Activated T-cell treated with anti-CD3 and anti-CD28 coated beads, Interleukin-2, amount 50 U/mL, for 48 hours (primary cell): ENCODE measurements around the gene PCDH9.
"Not testable (repeated sequence)": the region's sequence is repeated elsewhere in the genome, so short reads cannot be mapped to it uniquely, and the experiment has no call there.

Experiments
- DNase-seq, 2 experiments: peaks; one replicate each; pipeline ENCODE4 v3.0.0-alpha.2; 2020

The PCDH9 gene

GRCh38 chr13:66623129-66623820 is 606.9 kb downstream of the PCDH9 start:
- DNase-seq, result no peak

DNA sequence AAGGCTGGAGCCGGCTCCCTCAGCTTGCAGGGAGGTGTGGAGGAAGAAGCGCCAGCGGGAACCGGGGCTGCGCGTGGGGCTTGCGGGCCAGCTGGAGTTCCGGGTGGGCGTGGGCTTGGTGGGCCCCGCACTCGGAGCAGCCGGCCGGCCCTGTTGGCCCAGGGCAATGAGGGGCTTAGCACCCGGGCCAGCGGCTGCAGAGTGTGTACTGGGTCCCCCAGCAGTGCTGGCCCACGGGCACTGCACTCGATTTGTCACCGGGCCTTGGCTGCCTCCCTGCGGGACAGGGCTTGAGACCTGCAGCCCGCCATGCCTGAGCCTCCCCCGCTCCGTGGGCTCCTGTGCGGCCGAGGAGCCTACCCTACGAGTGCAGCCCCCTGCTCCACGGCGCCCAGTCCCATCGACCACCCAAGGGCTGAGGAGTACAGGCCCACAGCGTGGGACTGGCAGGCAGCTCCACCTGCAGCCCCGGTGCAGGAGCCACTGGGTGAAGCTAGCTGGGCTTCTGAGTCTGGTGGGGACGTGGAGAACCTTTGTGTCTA is 608.2 kb downstream of the PCDH9 start:
- DNase-seq, result not testable (repeated sequence)

DNA sequence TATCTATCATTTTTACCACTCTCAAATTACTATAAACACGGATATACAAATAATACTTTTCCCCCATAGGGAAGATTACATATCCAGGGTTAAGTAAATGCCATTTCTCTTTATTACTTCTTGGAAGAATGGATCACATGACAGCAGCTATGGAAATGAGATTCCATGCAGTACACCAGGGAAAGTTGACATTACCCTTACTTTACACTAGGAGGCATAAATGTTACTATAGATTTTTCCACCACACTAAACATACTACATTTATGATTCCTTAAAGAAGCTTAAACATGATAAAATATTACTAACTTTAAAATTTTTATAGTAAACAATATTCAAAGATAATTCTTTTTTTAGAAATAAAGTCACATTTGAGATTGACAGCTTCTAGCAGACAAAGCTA is 611.4 kb downstream of the PCDH9 start:
- DNase-seq, result no peak

- no peak for DNase-seq
These were observed 612.4 kb downstream of the PCDH9 start for GRCh38 chr13:66617786-66618185.

- no peak for DNase-seq
These were observed 617.2 kb downstream of the PCDH9 start for GRCh38 chr13:66612983-66613382.

GRCh38 chr13:66586489-66586888 is 643.6 kb downstream of the PCDH9 start:
- no peak for DNase-seq

GRCh38 chr13:66585669-66586203 is 644.4 kb downstream of the PCDH9 start:
- DNase-seq, result no peak

- no peak for DNase-seq
These were observed 648.5 kb downstream of the PCDH9 start for GRCh38 chr13:66581675-66582074.

DNA sequence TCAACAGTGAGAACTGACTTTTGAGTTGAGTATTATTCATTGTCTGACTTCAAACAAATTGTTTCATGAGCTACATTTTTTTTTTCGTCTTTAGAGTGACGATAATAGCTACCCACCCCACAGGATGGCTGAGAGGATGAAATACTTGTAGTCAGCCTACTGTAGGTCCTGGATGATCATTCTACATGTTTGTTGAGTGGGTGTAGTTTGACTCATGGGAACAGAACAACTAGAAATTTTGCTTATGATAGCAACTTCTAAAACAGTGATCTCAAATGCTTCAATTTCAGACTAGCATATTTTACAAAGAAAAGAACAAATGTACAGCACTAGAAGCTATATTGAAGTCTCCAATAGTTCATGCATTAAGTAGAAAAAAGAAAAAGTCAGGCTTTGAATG is 651.8 kb downstream of the PCDH9 start:
- no peak for DNase-seq

DNA sequence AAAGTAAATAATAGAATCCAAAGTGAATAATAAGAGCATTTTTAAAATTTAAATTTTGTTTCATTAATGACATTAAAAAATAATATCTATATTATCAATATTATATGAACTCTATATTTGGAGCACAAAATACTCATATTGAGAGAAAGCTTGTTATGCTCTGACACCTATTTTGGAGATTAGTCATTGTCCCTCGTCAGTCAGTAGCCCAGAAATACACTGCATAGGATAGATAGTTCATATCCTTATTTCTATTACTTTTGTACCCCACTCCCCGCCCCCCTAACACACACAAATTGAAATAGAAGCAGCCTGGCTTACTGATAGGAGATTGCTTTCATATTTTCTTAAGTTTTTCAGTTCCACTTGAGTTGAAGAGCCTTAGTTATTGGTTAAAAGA is 652.8 kb downstream of the PCDH9 start:
- DNase-seq, result no peak

DNA sequence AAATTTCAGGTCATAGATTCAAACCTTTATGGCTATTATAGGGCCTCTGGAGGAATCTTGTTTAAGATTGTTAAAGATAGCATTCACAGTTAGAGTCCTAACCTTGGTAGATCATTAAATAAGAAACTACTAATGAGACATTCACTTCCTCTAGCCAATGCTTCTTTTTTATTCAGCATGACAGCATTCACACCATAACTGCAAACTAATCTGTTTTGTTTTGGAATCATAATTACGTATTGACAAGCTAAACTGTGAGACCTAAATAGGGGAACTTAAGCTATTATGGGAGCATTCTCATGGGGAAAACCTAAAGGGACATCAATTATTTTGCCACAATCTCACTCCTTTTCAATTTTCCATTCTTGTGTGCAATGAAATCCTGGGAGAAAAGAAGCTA is 653.8 kb downstream of the PCDH9 start:
- DNase-seq, result no peak

GRCh38 chr13:66574606-66575005 is 655.5 kb downstream of the PCDH9 start:
- DNase-seq, result no peak

DNA sequence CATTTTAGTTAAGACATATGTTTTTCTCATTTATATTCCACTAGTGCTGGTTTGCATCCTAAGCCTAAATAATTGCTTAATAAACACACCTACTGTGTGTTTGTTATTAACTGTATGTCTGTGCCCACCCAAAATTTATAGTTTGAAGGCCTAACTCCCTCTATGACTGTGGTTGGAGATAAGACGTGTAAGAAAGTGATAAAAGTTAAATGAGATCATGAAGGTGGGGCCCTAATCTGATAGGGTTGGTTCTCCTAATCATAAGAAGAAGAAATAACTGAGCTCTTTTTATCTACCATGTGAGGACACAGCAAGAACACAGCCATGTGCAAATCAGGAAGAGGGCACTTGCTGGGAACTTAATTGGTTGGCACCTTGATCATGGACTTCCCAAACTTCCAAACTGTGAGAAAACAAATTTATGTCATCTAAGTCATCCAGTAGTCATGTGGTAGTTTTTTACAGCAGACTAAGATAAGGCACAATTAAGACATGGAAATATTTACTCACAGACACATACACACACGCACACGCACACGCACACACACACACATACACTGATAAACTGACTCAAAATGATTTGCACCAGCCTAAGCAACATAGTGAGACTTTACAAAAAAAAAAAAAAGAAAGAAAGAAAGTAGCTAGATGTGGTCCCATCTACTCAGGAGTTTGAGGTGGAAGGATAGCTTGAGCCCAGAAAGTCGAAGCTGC is 662.1 kb downstream of the PCDH9 start:
- DNase-seq, result no peak

DNA sequence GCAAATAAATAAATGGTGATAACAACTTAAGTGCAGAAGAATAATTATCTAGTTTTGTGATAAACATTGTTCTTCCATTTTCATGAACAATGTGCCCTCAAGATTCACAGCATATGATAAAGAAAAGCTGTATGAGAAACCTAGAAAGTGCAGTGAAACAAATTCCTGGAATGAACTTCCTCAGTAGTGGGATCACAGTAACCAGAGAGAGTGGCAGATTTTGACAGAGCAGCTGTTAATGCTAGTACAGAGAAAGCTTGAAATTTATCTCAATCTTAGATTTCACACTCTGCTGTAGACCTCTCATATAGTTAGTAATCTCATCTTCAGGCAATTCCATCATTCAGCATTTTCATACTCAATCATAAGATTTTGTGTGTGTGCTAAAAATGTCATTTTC is 664.9 kb downstream of the PCDH9 start:
- no peak for DNase-seq

DNA sequence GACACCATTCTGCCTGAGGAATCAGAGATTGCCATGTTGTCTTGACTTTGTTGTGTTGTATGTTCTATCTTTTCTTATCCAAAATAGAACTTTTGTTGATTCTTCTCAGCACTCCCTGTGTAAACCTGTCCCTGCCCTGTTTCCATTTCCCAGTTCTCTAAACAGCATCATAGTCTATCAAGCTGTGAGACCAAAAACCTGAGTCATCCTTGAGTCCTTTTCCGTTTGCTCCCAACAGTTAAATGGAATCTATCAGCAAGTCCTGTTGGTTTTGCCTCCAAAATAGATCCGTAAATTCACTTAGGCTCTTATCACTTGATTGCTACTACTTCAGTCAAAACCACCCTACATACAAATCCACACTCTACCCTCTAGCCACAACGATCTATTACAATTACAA is 667.1 kb downstream of the PCDH9 start:
- no peak for DNase-seq

DNA sequence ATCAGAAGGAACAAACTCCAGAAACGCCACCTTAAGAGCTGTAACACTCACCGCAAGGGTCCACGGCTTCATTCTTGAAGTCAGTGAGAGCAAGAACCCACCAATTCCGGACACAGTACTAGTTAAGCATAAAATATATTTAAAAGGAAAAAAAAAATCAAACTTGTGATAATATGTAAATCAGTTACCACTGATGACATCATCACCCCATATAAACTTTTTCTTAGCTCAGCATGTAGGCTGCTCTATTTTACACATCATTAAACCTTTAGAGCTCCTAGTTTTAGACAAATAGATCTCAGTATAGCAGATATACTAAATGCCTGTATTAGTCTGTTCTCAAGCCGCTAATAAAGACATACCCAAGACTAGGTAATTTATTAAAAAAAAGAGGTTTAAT is 668.1 kb downstream of the PCDH9 start:
- DNase-seq, result no peak

DNA sequence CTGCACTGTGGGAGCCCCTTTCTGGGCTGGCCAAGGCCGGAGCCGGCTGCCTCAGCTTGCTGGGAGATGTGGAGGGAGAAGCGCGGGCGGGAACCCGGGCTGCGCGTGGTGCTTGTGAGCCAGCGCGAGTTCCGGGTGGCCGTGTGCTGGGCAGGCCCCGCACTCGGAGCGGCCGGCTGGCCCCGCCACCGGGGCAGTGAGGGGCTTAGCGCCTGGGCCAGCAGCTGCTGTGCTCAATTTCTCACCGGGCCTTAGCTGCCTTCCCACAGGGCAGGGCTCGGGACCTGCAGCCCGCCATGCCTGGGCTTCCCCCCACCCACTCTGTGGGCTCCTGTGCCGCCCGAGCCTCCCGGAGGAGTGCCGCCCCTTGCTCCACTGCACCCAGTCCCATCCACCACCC is 669.1 kb downstream of the PCDH9 start:
- no peak for DNase-seq

- no peak for DNase-seq
These were observed 669.9 kb downstream of the PCDH9 start for GRCh38 chr13:66560189-66560588.

GRCh38 chr13:66559093-66559492 is 671.0 kb downstream of the PCDH9 start:
- no peak for DNase-seq

DNA sequence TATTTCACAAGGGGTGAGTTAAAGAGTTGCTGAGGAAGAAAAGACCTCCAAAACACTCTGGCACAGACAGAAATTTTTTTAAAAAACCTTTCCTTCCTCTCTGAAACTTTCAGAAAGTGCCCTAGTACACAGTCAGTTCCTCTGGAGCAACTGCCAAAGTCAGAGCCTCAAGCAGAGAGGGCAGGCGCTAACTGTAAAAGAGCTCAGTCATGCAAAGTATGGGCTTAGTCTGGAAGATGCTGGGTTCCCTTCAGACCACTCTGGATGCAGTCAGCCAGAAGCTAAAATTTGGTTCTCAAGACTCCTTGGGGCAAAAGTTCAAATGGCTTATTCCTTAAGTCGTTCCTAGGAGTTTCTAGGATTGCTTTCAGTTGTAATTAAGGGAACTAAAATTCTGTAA is 671.6 kb downstream of the PCDH9 start:
- DNase-seq, result no peak

DNA sequence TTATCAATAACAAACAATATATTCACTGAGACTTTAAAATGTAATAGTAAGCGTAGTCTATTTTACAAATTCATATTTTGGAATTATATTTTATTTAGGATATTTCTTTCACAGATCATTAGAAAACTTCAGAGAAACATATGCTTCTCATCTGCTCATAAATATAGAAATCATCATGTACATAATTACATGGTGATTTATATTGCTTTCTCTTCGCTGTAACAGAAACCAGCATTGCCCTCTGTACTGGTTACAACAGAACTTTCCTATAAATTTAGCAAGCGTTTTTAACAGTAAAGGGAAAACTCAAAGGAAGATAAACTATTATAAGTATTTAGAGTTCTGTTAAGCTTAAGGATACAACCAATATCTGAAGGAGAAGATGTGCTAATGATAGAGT is 672.8 kb downstream of the PCDH9 start:
- DNase-seq, result no peak

- DNase-seq, result no peak
These were observed 673.8 kb downstream of the PCDH9 start for GRCh38 chr13:66556306-66556705.

- DNase-seq, result no peak
These were observed 676.7 kb downstream of the PCDH9 start for GRCh38 chr13:66553391-66553790.

GRCh38 chr13:66551128-66551527 is 679.0 kb downstream of the PCDH9 start:
- DNase-seq, result no peak
